PC-3 (cell line): ENCODE results near the gene NAV2.

Experiments
- EZH2 ChIP-seq: fragments of 300-600 bp; sonication (generic); IDR thresholded peaks from one replicate; pipeline ENCODE4 v1.6.1; 2017; ENCODE audit warnings: antibody characterized with exemption, mild to moderate bottlenecking, low read length; ENCODE audit not compliant: unreplicated experiment
- TF ChIP-seq, protein P1 (sequence below): fragments of 300-600 bp; sonication (generic); conservative IDR thresholded peaks from 2 replicates; pipeline ENCODE4 v1.5.1; 2017; ENCODE audit warnings: antibody characterized with exemption, low read depth, mild to moderate bottlenecking, low read length

DNA sequence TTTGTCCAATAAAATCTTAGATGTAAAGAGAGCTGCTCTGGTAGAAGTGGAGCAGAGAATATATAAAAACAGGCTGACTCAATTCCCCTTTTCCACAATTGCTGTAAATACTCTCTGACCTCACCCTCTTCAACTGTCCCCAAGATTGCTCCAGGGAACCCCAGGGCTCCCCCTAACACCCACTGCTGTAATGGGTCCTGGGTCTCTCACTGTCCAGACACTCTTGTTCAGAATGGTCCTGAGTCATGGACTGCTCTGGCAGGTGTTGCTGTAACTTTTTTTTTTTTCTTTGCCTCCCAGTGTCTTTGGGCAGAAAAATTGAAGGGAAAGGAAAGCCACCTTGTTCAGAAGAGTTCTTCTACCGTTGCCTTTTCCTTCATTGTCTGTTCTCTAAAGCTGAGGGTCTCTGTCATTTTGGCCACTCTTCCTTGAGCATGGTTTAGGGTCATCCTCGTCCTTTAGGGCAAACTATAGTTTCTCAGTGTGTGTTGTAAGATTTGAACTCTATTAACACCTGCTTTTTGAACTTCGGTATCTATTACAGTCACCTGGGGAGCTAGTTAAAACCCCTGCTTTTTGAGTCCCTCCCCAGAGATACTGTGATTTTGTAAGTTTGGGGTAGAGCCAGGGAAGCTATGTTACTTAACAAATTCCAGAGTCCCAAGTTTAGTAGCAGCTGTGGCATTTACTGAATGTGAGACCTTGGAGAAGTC is 209.5 kb downstream of the NAV2 start:
- TF ChIP-seq, protein P1, sequence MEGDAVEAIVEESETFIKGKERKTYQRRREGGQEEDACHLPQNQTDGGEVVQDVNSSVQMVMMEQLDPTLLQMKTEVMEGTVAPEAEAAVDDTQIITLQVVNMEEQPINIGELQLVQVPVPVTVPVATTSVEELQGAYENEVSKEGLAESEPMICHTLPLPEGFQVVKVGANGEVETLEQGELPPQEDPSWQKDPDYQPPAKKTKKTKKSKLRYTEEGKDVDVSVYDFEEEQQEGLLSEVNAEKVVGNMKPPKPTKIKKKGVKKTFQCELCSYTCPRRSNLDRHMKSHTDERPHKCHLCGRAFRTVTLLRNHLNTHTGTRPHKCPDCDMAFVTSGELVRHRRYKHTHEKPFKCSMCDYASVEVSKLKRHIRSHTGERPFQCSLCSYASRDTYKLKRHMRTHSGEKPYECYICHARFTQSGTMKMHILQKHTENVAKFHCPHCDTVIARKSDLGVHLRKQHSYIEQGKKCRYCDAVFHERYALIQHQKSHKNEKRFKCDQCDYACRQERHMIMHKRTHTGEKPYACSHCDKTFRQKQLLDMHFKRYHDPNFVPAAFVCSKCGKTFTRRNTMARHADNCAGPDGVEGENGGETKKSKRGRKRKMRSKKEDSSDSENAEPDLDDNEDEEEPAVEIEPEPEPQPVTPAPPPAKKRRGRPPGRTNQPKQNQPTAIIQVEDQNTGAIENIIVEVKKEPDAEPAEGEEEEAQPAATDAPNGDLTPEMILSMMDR, result no peak
- no peak for TF ChIP-seq EZH2
